ENCODE results near the gene MEX3D.

GRCh38 chr19:1525343-1525742, 42.8 kb downstream of the MEX3D start:
- TF ChIP-seq, protein P1, sequence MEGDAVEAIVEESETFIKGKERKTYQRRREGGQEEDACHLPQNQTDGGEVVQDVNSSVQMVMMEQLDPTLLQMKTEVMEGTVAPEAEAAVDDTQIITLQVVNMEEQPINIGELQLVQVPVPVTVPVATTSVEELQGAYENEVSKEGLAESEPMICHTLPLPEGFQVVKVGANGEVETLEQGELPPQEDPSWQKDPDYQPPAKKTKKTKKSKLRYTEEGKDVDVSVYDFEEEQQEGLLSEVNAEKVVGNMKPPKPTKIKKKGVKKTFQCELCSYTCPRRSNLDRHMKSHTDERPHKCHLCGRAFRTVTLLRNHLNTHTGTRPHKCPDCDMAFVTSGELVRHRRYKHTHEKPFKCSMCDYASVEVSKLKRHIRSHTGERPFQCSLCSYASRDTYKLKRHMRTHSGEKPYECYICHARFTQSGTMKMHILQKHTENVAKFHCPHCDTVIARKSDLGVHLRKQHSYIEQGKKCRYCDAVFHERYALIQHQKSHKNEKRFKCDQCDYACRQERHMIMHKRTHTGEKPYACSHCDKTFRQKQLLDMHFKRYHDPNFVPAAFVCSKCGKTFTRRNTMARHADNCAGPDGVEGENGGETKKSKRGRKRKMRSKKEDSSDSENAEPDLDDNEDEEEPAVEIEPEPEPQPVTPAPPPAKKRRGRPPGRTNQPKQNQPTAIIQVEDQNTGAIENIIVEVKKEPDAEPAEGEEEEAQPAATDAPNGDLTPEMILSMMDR (IDR thresholded peaks at IDR 0.05), result no peak
- no peak for TF ChIP-seq POLR2A (IDR thresholded peaks at IDR 0.05)
